IPS DF 19.7 (cell line): Measurements from ENCODE around the gene OR4K2.
"Not testable (repeated sequence)": the region's sequence is repeated elsewhere in the genome, so short reads cannot be mapped to it uniquely, and the experiment has no call there.

Experiments
- DNase-seq: peaks from one replicate; pipeline ENCODE4 v3.0.0-alpha.2; 2013; ENCODE audit warnings: low read depth, low spot score

Gene OR4K2

GRCh38 chr14:19874842-19875241 is at the start of gene OR4K2:
Gene OR4K2 (plus strand): TSS chr14:19875142. CDS start chr14:19876268, 1,126 bp downstream.
- no peak for DNase-seq

- DNase-seq = not testable (repeated sequence)
Observed at GRCh38 chr14:19827626-19828244, 47.2 kb upstream of the OR4K2 start.

GRCh38 chr14:19828314-19828713 is 46.6 kb upstream of the OR4K2 start:
- no peak for DNase-seq

- DNase-seq = not testable (repeated sequence)
Observed at GRCh38 chr14:19834203-19834848, 40.6 kb upstream of the OR4K2 start.

GRCh38 chr14:19838433-19838832 is 36.5 kb upstream of the OR4K2 start:
- DNase-seq = no peak

GRCh38 chr14:19851365-19851764 is 23.6 kb upstream of the OR4K2 start:
- no peak for DNase-seq

- DNase-seq = not testable (repeated sequence)
Observed at GRCh38 chr14:19866061-19866669, 8.8 kb upstream of the OR4K2 start.

GRCh38 chr14:19873178-19873577 is 1.8 kb upstream of the OR4K2 start:
- DNase-seq = no peak

- no peak for DNase-seq
Observed at GRCh38 chr14:19878029-19878642, 3.2 kb downstream of the OR4K2 start.

GRCh38 chr14:19895282-19895681 is 20.3 kb downstream of the OR4K2 start:
- no peak for DNase-seq

- no peak for DNase-seq
Observed at GRCh38 chr14:19900999-19901398, 26.1 kb downstream of the OR4K2 start.

GRCh38 chr14:19902409-19902808 is 27.5 kb downstream of the OR4K2 start:
- no peak for DNase-seq

- no peak for DNase-seq
Observed at GRCh38 chr14:19906665-19907064, 31.7 kb downstream of the OR4K2 start.

GRCh38 chr14:19911114-19911513 is 36.2 kb downstream of the OR4K2 start:
- no peak for DNase-seq

- no peak for DNase-seq
Observed at GRCh38 chr14:19917243-19917642, 42.3 kb downstream of the OR4K2 start.

- no peak for DNase-seq
Observed at GRCh38 chr14:19917955-19918518, 43.1 kb downstream of the OR4K2 start.

- DNase-seq = no peak
Observed at GRCh38 chr14:19918553-19919264, 43.8 kb downstream of the OR4K2 start.

- DNase-seq = no peak
Observed at GRCh38 chr14:19920021-19920657, 45.2 kb downstream of the OR4K2 start, which contains the start of gene OR4K5. Gene OR4K5 (plus strand): TSS chr14:19920607. CDS start chr14:19920607, 0 bp downstream.

- no peak for DNase-seq
Observed at GRCh38 chr14:19930617-19931016, 55.7 kb downstream of the OR4K2 start, which contains the start of gene OR4K1. Gene OR4K1 (plus strand): TSS chr14:19930917. CDS start chr14:19935667, 4,750 bp downstream.
